Neural cell (in vitro differentiated cells): Measurements from ENCODE around the gene ARID1B. TPM values are rescaled to one million over a fixed set of nuclear protein-coding genes. Genes with fewer than 3 reads are reported as not detected.

Experiments used
- H2AFZ ChIP-seq: fragments of 200-600, 300-800 bp; sonication (generic), shearing (Covaris generic); 2 replicates; pipeline ENCODE4 v1.6.0; 2014; ENCODE audit warnings: low read depth, mild to moderate bottlenecking, antibody characterized with exemption, low read length, moderate library complexity
- H3F3A ChIP-seq: fragments of 200-600 bp; shearing (Covaris generic); 2 replicates; pipeline ENCODE4 v1.6.1; 2016; ENCODE audit warnings: mild to moderate bottlenecking, moderate library complexity, mixed read lengths, antibody characterized with exemption, low read length; ENCODE audit not compliant: insufficient read depth, poor library complexity, severe bottlenecking
- H3K27ac ChIP-seq: fragments of 200-600, 300-800 bp; sonication (generic), shearing (Covaris generic); 2 replicates; pipeline ENCODE4 v1.5.1; 2014; ENCODE audit warnings: mild to moderate bottlenecking, low read length, moderate library complexity
- H3K27me3 ChIP-seq: fragments of 300-800, 200-600 bp; sonication (generic), shearing (Covaris generic); 2 replicates; pipeline ENCODE4 v1.6.0; 2014; ENCODE audit warnings: mild to moderate bottlenecking, low read depth, low read length, moderate library complexity; ENCODE audit not compliant: insufficient read depth
- H3K36me3 ChIP-seq: fragments of 300-800, 200-600 bp; sonication (generic), shearing (Covaris generic); 2 replicates; pipeline ENCODE4 v1.5.1; 2014; ENCODE audit warnings: mild to moderate bottlenecking, antibody characterized with exemption, low read length, moderate library complexity; ENCODE audit not compliant: insufficient read depth
- H3K4me2 ChIP-seq: fragments of 300-800, 200-600 bp; sonication (generic), shearing (Covaris generic); 2 replicates; pipeline ENCODE4 v1.6.0; 2014; ENCODE audit warnings: mild to moderate bottlenecking, low read length
- H3K4me3 ChIP-seq: fragments of 300-800, 200-600 bp; sonication (generic), shearing (Covaris generic); 2 replicates; pipeline ENCODE4 v1.5.1; 2014; ENCODE audit warnings: mild to moderate bottlenecking, low read length, moderate library complexity
- H3K79me2 ChIP-seq: fragments of 200-600 bp; shearing (Covaris generic); replicated peaks from 2 replicates; pipeline ENCODE4 v1.6.0; 2014; ENCODE audit warnings: mild to moderate bottlenecking, low read length, moderate library complexity; ENCODE audit not compliant: insufficient read depth
- H3K9ac ChIP-seq: fragments of 300-800, 200-600 bp; sonication (generic), shearing (Covaris generic); 2 replicates; pipeline ENCODE4 v1.6.1; 2016; ENCODE audit warnings: mild to moderate bottlenecking, low read length, mixed read lengths
- H3K9me2 ChIP-seq: fragments of 200-600 bp; shearing (Covaris generic); 2 replicates; pipeline ENCODE4 v1.6.1; 2016; ENCODE audit warnings: mild to moderate bottlenecking, low read length, mixed read lengths; ENCODE audit not compliant: insufficient read depth
- H3K9me3 ChIP-seq: fragments of 200-600, 300-800 bp; sonication (generic), shearing (Covaris generic); 2 replicates; pipeline ENCODE4 v1.6.1; 2016; ENCODE audit warnings: mild to moderate bottlenecking, mixed run types, low read length, moderate library complexity, mixed read lengths
- H4K20me1 ChIP-seq: fragments of 200-600 bp; shearing (Covaris generic); 2 replicates; pipeline ENCODE4 v1.6.1; 2016; ENCODE audit warnings: mild to moderate bottlenecking, mixed run types; ENCODE audit not compliant: insufficient read depth
- EP300 ChIP-seq: fragments of 450-650 bp; conservative IDR thresholded peaks from 2 replicates; pipeline ENCODE4 v1.6.1; 2014; ENCODE audit warnings: antibody characterized with exemption, mild to moderate bottlenecking, moderate library complexity; ENCODE audit not compliant: poor library complexity, severe bottlenecking
- EZH2 ChIP-seq: fragments of 200-600, 300-800 bp; shearing (Covaris generic), sonication (generic); IDR thresholded peaks from 2 replicates; pipeline ENCODE4 v1.6.1; 2014; ENCODE audit warnings: antibody characterized with exemption, low read length, borderline replicate concordance, mild to moderate bottlenecking; ENCODE audit not compliant: insufficient read depth, poor library complexity, severe bottlenecking
- MXI1 ChIP-seq: fragments of 450-650 bp; conservative IDR thresholded peaks from 2 replicates; pipeline ENCODE4 v1.6.1; 2014; ENCODE audit warnings: antibody characterized with exemption, mild to moderate bottlenecking; ENCODE audit not compliant: poor library complexity, severe bottlenecking
- POLR2AphosphoS5 ChIP-seq: IDR thresholded peaks from 2 replicates; pipeline ENCODE4 v1.6.1; 2012
- RAD21 ChIP-seq: fragments of 450-650 bp; conservative IDR thresholded peaks from 2 replicates; pipeline ENCODE4 v1.6.1; 2014; ENCODE audit warnings: antibody characterized with exemption, mild to moderate bottlenecking, moderate library complexity
- SMC3 ChIP-seq: fragments of 450-650 bp; conservative IDR thresholded peaks from 2 replicates; pipeline ENCODE4 v1.6.1; 2014; ENCODE audit warnings: antibody characterized with exemption, mild to moderate bottlenecking, moderate library complexity; ENCODE audit not compliant: poor library complexity
- TAF1 ChIP-seq: IDR thresholded peaks from 2 replicates; pipeline ENCODE4 v1.6.1; 2012; ENCODE audit warnings: low read depth
- polyA plus RNA-seq: library from polyadenylated mRNA; depleted of rRNA; stranded (reverse); fragments of >200 nt; gene quantifications from 2 replicates; pipeline ENCODE4 v1.2.3, GENCODE V29; 2014
- TF ChIP-seq, protein P1 (sequence below): fragments of 450-650 bp; IDR thresholded peaks from 2 replicates; pipeline ENCODE4 v1.5.1; 2014; ENCODE audit warnings: antibody characterized with exemption, mild to moderate bottlenecking, moderate library complexity; ENCODE audit not compliant: poor library complexity, severe bottlenecking
- TF ChIP-seq, protein P2 (sequence below): IDR thresholded peaks from 2 replicates; pipeline ENCODE4 v1.6.1; 2012; ENCODE audit warnings: borderline replicate concordance

Gene ARID1B
- polyA plus RNA-seq, 1 donor from 2014 or later: 35.0 TPM

DNA sequence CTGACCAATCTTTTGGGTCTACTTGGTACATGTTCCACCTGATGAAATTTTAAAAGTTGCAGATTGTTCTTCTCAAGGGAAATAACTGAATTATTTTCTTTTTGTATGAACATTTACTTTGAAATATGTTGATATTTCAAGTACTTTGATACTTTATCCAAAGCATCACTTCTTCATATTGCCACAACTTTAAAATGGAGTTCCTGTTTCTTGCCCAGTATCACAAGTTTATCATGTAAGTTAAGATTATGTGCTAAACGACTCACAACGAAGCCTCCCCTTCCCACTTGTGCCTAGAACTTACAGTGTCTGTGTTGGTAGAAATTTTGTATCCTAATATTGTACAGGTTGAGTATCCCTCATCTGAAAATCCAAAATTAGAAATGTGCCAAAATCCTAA, 108.4 kb downstream of the ARID1B start:
- no peak overlapping the region for H3K4me2 ChIP-seq
- no peaks in the 10 kb centered on the region for H4K20me1 ChIP-seq
- H3K27ac ChIP-seq: no peak overlapping the region
- H3K79me2 ChIP-seq: peaks cover 38% of the 10 kb centered on the region
- no peak for TF ChIP-seq SMC3
- TF ChIP-seq RAD21: no peak
- TF ChIP-seq MXI1: no peak
- TF ChIP-seq EP300: no peak
- no peak for TF ChIP-seq EZH2
- TF ChIP-seq, protein P1, sequence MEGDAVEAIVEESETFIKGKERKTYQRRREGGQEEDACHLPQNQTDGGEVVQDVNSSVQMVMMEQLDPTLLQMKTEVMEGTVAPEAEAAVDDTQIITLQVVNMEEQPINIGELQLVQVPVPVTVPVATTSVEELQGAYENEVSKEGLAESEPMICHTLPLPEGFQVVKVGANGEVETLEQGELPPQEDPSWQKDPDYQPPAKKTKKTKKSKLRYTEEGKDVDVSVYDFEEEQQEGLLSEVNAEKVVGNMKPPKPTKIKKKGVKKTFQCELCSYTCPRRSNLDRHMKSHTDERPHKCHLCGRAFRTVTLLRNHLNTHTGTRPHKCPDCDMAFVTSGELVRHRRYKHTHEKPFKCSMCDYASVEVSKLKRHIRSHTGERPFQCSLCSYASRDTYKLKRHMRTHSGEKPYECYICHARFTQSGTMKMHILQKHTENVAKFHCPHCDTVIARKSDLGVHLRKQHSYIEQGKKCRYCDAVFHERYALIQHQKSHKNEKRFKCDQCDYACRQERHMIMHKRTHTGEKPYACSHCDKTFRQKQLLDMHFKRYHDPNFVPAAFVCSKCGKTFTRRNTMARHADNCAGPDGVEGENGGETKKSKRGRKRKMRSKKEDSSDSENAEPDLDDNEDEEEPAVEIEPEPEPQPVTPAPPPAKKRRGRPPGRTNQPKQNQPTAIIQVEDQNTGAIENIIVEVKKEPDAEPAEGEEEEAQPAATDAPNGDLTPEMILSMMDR: no peak
- no peak for TF ChIP-seq POLR2AphosphoS5
- TF ChIP-seq TAF1: no peak
- TF ChIP-seq, protein P2, sequence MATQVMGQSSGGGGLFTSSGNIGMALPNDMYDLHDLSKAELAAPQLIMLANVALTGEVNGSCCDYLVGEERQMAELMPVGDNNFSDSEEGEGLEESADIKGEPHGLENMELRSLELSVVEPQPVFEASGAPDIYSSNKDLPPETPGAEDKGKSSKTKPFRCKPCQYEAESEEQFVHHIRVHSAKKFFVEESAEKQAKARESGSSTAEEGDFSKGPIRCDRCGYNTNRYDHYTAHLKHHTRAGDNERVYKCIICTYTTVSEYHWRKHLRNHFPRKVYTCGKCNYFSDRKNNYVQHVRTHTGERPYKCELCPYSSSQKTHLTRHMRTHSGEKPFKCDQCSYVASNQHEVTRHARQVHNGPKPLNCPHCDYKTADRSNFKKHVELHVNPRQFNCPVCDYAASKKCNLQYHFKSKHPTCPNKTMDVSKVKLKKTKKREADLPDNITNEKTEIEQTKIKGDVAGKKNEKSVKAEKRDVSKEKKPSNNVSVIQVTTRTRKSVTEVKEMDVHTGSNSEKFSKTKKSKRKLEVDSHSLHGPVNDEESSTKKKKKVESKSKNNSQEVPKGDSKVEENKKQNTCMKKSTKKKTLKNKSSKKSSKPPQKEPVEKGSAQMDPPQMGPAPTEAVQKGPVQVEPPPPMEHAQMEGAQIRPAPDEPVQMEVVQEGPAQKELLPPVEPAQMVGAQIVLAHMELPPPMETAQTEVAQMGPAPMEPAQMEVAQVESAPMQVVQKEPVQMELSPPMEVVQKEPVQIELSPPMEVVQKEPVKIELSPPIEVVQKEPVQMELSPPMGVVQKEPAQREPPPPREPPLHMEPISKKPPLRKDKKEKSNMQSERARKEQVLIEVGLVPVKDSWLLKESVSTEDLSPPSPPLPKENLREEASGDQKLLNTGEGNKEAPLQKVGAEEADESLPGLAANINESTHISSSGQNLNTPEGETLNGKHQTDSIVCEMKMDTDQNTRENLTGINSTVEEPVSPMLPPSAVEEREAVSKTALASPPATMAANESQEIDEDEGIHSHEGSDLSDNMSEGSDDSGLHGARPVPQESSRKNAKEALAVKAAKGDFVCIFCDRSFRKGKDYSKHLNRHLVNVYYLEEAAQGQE: no peak
- H2AFZ ChIP-seq: no peak overlapping the region
- H3K9me3 ChIP-seq: no peaks in the 10 kb centered on the region
- H3K36me3 ChIP-seq: no peaks in the 10 kb centered on the region
- no peaks in the 10 kb centered on the region for H3K27me3 ChIP-seq
- H3K4me3 ChIP-seq: no peak overlapping the region
- no peaks in the 10 kb centered on the region for H3F3A ChIP-seq
- H3K9ac ChIP-seq: no peak overlapping the region
- H3K9me2 ChIP-seq: no peaks in the 10 kb centered on the region

- Histone ChIP-seq H3K36me3 (no peaks in the 10 kb centered on the region), H3K27ac (no peak overlapping the region), H2AFZ (no peak overlapping the region), H3F3A (no peaks in the 10 kb centered on the region), H3K4me2 (no peak overlapping the region), H4K20me1 (no peaks in the 10 kb centered on the region), H3K4me3 (no peak overlapping the region), H3K9me3 (no peaks in the 10 kb centered on the region), H3K9ac (no peak overlapping the region), H3K79me2 (peaks cover 30% of the 10 kb centered on the region), H3K9me2 (no peaks in the 10 kb centered on the region), H3K27me3 (no peaks in the 10 kb centered on the region)
- TF ChIP-seq POLR2AphosphoS5: no peak
- no peak for TF ChIP-seq EZH2
- TF ChIP-seq TAF1: no peak
- TF ChIP-seq RAD21: no peak
These were observed 109.2 kb downstream of the ARID1B start for GRCh38 chr6:156886409-156886808.
